Esophagus squamous epithelium (tissue), 5 donors: Measurements from ENCODE around the gene ATXN1. TPM values are rescaled to one million over a fixed set of nuclear protein-coding genes. Genes with fewer than 3 reads are reported as not detected.
"Not testable (repeated sequence)": the region's sequence is repeated elsewhere in the genome, so short reads cannot be mapped to it uniquely, and the experiment has no call there.

ENCODE experiments used
- DNase-seq: peaks from one replicate; lab custom pipeline; 2025; lab: John Stamatoyannopoulos, UW
- H3K27ac ChIP-seq, 4 donors: fragments of 200-600 bp; sonication (generic); one replicate each; pipeline ENCODE4 v1.5.1; 2016 to 2019; ENCODE audit warnings: mild to moderate bottlenecking in 1 of 4
- H3K27me3 ChIP-seq, 4 donors: fragments of 200-600 bp; sonication (generic); 1 replicate in 3 of 4; 2 replicates in 1 of 4; pipeline versions ENCODE4 v1.5.1 to v1.6.0; 2017 to 2021; ENCODE audit warnings: antibody characterized with exemption in 1 of 4
- H3K36me3 ChIP-seq, 3 donors: fragments of 200-600 bp; sonication (generic); one replicate each; pipeline ENCODE4 v1.5.1; 2016 to 2019
- H3K4me1 ChIP-seq, 3 donors: fragments of 200-600 bp; sonication (generic); one replicate each; pipeline ENCODE4 v1.5.1; 2017 to 2019
- H3K4me3 ChIP-seq, 4 donors: fragments of 200-600 bp; sonication (generic); 1 replicate in 3 of 4; 2 replicates in 1 of 4; pipeline ENCODE4 v1.5.1; 2016 to 2019; ENCODE audit warnings: mild to moderate bottlenecking in 2 of 4, moderate library complexity in 1 of 4
- H3K9me3 ChIP-seq, 3 donors: fragments of 200-600 bp; sonication (generic); one replicate each; pipeline ENCODE4 v1.5.1; 2016 to 2019
- POLR2A ChIP-seq, 4 donors: fragments of 450-650 bp; IDR thresholded peaks; one replicate each; pipeline ENCODE4 v1.6.1; 2017; ENCODE audit warnings: antibody characterized with exemption in 4 of 4, mild to moderate bottlenecking in 4 of 4, moderate library complexity in 3 of 4
- WGBS, 2 donors: methylation state at CpG; one replicate each; pipeline ENCODE4 v1.1.5; 2018; 5-methylcytosine and 5-hydroxymethylcytosine counted together
- intact Hi-C: fragments of 100-400 bp; cut with DNase I; formaldehyde crosslinking; loops from one replicate; pipeline ENCODE4 v1.15.0; 2022
- total RNA-seq, 4 donors: library from RNA; depleted of rRNA; stranded (reverse); fragments of >200 nt; gene quantifications; one replicate each; pipeline ENCODE4 v1.1.0, GENCODE V29; 2016
- TF ChIP-seq, protein P1 (sequence below), 6 experiments: fragments of 450-650 bp in 4 of 6; fragments of 200-600 bp in 2 of 6; sonication (generic) in 2 of 6; IDR thresholded peaks; one replicate each; pipeline ENCODE4 v1.5.1; 2016 to 2019; ENCODE audit warnings: antibody characterized with exemption in 6 of 6, mild to moderate bottlenecking in 4 of 6, moderate library complexity in 4 of 6
- donor health status: DM: yes; HTN: yes; CAD: no.

Gene ATXN1
- total RNA-seq, 4 donors from 2014 or later: 17.5 to 50.5 (median 28.5) TPM

- intact Hi-C loops: no loop called here
Observed at GRCh38 chr6:16789329-16790038, 28.2 kb upstream of the ATXN1 start.

DNA sequence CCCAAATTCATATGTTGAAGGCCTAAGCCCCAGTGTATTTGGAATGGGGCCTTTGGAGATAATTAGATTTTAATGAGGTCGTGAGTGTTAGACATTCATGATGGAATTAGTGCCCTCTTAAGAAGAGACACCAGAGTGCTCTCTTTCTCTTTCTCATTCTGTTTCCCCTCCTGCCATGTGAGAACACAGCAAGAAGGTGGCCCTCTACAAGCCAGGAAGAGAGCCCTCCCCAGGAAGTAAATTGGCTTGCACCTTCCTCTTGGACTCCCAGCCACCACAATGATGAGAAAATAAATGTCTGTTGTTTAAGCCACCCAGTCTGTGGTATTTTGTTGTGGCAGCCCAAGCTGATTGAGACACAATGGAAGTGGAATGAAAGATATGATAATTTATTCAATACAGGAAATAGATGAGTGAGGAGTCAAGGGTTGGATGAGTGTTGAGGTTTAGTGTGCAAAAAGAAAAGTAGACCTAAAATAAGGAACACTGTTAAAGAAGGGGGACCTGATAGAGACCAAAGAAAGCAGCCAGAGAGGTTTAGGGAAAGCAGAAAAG, 25.9 kb upstream of the ATXN1 start:
- TF ChIP-seq, protein P1, sequence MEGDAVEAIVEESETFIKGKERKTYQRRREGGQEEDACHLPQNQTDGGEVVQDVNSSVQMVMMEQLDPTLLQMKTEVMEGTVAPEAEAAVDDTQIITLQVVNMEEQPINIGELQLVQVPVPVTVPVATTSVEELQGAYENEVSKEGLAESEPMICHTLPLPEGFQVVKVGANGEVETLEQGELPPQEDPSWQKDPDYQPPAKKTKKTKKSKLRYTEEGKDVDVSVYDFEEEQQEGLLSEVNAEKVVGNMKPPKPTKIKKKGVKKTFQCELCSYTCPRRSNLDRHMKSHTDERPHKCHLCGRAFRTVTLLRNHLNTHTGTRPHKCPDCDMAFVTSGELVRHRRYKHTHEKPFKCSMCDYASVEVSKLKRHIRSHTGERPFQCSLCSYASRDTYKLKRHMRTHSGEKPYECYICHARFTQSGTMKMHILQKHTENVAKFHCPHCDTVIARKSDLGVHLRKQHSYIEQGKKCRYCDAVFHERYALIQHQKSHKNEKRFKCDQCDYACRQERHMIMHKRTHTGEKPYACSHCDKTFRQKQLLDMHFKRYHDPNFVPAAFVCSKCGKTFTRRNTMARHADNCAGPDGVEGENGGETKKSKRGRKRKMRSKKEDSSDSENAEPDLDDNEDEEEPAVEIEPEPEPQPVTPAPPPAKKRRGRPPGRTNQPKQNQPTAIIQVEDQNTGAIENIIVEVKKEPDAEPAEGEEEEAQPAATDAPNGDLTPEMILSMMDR (IDR thresholded peaks at IDR 0.05): no peak
- TF ChIP-seq POLR2A (IDR thresholded peaks at IDR 0.05): no peak
- WGBS, 2 donors: 75 to 88% methylated on average over 1 of the region's 1 CpG
- H3K36me3 ChIP-seq: no peaks in the 10 kb centered on the region
- no peak for DNase-seq
- no peaks in the 10 kb centered on the region for H3K27me3 ChIP-seq
- no peak overlapping the region for H3K27ac ChIP-seq
- H3K9me3 ChIP-seq: no peaks in the 10 kb centered on the region
- intact Hi-C loops: no loop called here
- no peak overlapping the region for H3K4me3 ChIP-seq
- no peaks in the 10 kb centered on the region for H3K4me1 ChIP-seq

More at GRCh38 chr6:16789329-16790038, 28.2 kb upstream of the ATXN1 start:
- Histone ChIP-seq H3K4me1 (no peaks in the 10 kb centered on the region), H3K9me3 (no peaks in the 10 kb centered on the region), H3K4me3 (no peak overlapping the region), H3K27me3 (no peaks in the 10 kb centered on the region), H3K36me3 (no peaks in the 10 kb centered on the region), H3K27ac (no peak overlapping the region)
- WGBS, 2 donors: 74 to 80% methylated on average over 2 of the region's 2 CpGs
- TF ChIP-seq, protein P1 (IDR thresholded peaks at IDR 0.05): no peak
- no peak for TF ChIP-seq POLR2A (IDR thresholded peaks at IDR 0.05)
- DNase-seq: no peak

- H3K4me1 ChIP-seq: peaks cover 4 to 12% (median 7%) of the 10 kb centered on the region in 3 donors
- no peaks in the 10 kb centered on the region for H3K27me3 ChIP-seq
- no peak overlapping the region for H3K27ac ChIP-seq
- intact Hi-C loops: no loop called here
- TF ChIP-seq, protein P1 (IDR thresholded peaks at IDR 0.05): no peak
- no peak for TF ChIP-seq POLR2A (IDR thresholded peaks at IDR 0.05)
- no peaks in the 10 kb centered on the region for H3K36me3 ChIP-seq
- no peaks in the 10 kb centered on the region for H3K9me3 ChIP-seq
- H3K4me3 ChIP-seq: no peak overlapping the region
- DNase-seq: no peak
Observed at GRCh38 chr6:16785496-16785895, 24.2 kb upstream of the ATXN1 start.

GRCh38 chr6:16784957-16785356, 23.7 kb upstream of the ATXN1 start:
- H3K27me3 ChIP-seq, H3K4me3 ChIP-seq, H3K27ac ChIP-seq, intact Hi-C loops, DNase-seq, H3K36me3 ChIP-seq, H3K9me3 ChIP-seq: not testable (repeated sequence)
- H3K4me1 ChIP-seq: peaks cover 4 to 12% (median 7%) of the 10 kb centered on the region in 3 donors
- 82 to 91% methylated on average over 3 of the region's 3 CpGs for WGBS, 2 donors

GRCh38 chr6:16783952-16784565, 22.8 kb upstream of the ATXN1 start:
- no peaks in the 10 kb centered on the region for H3K27me3 ChIP-seq
- no peak for DNase-seq
- 97 to 100% methylated on average over 2 of the region's 2 CpGs for WGBS, 2 donors
- no peak overlapping the region for H3K27ac ChIP-seq
- intact Hi-C loops: no loop called here
- TF ChIP-seq POLR2A (IDR thresholded peaks at IDR 0.05): no peak
- TF ChIP-seq, protein P1 (IDR thresholded peaks at IDR 0.05): no peak
- no peaks in the 10 kb centered on the region for H3K36me3 ChIP-seq
- no peaks in the 10 kb centered on the region for H3K9me3 ChIP-seq
- H3K4me1 ChIP-seq: peaks cover 4 to 13% (median 7%) of the 10 kb centered on the region in 3 donors
- no peak overlapping the region for H3K4me3 ChIP-seq
